GM10266 (cell line): ENCODE measurements around the gene ZNF674.

ENCODE experiments used
- DNase-seq: peaks from one replicate; pipeline ENCODE4 v3.0.0; 2012; ENCODE audit errors: extremely low spot score
- CTCF ChIP-seq: IDR thresholded peaks from 2 replicates; pipeline ENCODE4 v1.5.1; 2012; ENCODE audit warnings: mild to moderate bottlenecking, low read depth; ENCODE audit not compliant: control insufficient read depth, insufficient read depth; ENCODE audit errors: missing control alignments

Gene ZNF674

GRCh38 chrX:46569621-46570020 lies 24.4 kb upstream of the ZNF674 start:
- DNase-seq: no peak
- TF ChIP-seq CTCF: no peak

DNA sequence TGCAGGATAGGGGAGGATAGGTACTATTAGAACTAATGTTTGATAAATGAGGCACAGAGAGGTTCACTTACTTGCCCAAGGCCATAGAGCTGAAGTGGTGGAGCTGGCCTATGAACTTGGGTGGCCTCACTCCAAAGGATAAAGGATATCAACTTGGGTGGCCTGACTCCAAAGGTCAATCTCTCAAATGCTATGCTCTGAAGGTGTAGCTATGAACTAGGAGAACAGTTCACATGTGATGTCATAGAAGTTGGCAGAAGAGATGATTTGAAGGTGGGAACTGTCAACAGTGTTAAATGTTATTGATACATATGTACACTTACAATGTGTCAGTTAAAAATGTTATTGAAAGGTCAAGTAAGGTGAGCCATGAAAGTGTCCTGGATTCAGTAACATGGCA lies 22.2 kb upstream of the ZNF674 start:
- no peak for DNase-seq
- TF ChIP-seq CTCF: no peak

DNA sequence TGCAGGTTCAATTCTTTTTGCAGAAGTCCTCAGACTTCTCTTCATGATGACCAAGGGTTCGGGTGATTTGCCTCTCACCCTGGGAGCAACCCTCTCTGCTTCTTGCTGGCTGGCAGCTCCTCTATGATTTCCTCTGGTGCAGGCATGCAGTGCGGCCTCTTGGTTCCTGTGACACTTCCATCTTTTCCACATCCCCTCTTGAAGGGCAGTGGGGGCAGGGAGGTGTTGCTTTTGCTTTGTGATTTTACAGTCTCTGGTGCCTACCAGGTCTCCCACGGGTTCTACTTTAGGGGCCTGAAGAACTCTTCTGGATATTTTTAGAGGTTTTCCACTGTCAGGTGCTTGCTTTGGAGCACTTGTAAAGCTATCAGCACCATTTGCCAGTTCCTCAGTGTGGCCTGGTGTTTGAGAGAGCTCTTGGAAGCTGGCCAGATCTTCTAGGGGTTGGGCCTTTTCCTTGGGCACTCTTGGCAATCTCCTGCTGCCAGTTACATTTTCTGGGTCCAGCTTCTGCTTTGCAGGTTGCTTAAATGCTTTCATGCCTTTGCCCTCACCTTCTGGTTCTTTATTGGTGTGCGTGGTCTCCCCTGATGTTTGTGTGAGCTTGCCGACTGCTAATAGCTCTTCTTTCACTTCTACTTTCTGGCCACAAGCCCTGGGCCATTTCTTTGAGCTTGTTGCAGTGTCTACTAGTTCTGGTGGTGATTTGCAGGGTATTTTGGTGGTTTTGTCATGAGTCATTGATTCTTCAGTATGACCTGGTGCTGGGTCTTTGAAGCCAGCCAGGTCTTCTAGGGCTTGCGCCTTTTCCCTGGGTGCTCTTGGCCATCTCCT lies 16.8 kb upstream of the ZNF674 start:
- DNase-seq: peak; percentile 53
- TF ChIP-seq CTCF: no peak

GRCh38 chrX:46559062-46559461 lies 13.8 kb upstream of the ZNF674 start:
- no peak for DNase-seq
- no peak for TF ChIP-seq CTCF

DNA sequence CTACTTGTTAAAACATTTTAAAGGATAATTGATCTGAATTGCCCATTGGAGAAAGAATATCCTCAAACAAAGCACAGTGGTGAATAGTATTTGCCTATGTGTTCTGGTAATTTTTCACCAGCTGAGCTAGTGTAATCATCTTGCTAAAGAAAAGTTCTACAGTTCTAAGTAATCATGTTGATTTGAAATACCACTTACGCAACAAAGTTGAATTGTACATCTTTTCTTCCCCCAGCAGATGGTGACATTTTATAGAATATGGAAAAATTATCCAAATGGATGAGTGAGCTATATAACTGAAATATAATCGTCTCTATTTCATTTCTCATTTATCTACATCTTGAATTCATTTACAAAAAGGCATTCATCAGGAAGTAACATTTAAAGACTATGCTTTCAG lies 9.7 kb upstream of the ZNF674 start:
- DNase-seq: no peak
- TF ChIP-seq CTCF: no peak

- no peak for TF ChIP-seq CTCF
- no peak for DNase-seq
Measured at GRCh38 chrX:46553935-46554334, 8.7 kb upstream of the ZNF674 start.

DNA sequence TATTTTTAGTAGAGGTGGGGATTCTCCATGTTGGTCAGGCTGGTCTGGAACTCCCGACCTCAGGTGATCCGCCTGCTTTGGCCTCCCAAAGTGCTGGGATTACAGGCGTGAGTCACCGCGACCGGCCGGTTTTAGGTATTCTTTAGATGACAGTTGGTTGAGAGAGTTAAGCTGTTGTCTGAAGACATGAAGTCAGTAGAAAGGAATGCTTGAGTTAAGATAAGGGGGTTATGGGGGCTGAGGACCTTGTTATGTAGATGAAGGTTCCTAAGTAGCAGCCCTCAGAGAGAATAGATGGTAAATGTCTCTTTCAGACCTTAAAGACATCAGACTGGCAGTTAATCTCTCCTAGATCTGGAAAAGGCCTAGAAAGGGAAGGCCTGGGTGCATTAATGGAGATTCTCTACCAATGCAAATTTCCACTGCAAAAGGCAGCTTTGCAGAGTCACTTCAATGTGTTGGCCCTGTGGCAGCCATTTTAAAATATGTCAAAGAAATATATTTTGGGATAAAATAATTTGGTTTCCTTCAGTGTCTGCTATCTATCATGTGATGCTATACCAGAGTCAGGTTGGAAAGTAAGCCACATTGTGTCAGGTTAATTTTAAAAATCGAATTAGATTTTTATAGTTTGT lies 6.4 kb upstream of the ZNF674 start:
- no peak for TF ChIP-seq CTCF
- DNase-seq: no peak
